Smooth muscle cell (in vitro differentiated cells): Measurements from ENCODE around the gene SUCO. TPM values are rescaled to one million over a fixed set of nuclear protein-coding genes. Genes with fewer than 3 reads are reported as not detected.

Experiments
- DNase-seq: peaks from one replicate; lab custom pipeline; 2025; ENCODE audit not compliant: unreplicated experiment; lab: John Stamatoyannopoulos, UW
- H2AFZ ChIP-seq: fragments of 200-600 bp; sonication (generic); 2 replicates; pipeline ENCODE4 v1.6.0; 2016; ENCODE audit warnings: antibody characterized with exemption, low read depth, mild to moderate bottlenecking
- H3F3A ChIP-seq: fragments of 200-600 bp; sonication (generic); 2 replicates; pipeline ENCODE4 v1.6.0; 2017; ENCODE audit warnings: antibody characterized with exemption, low read depth
- H3K27ac ChIP-seq: fragments of 200-600 bp; sonication (generic); 2 replicates; pipeline ENCODE4 v1.5.1; 2016; ENCODE audit warnings: low read depth, mild to moderate bottlenecking
- H3K27me3 ChIP-seq: fragments of 200-600 bp; sonication (generic); 2 replicates; pipeline ENCODE4 v1.6.1; 2016; ENCODE audit warnings: low read depth, mild to moderate bottlenecking
- H3K36me3 ChIP-seq: fragments of 200-600 bp; sonication (generic); 2 replicates; pipeline ENCODE4 v1.5.1; 2016; ENCODE audit warnings: low read depth
- H3K4me1 ChIP-seq: fragments of 200-600 bp; sonication (generic); 2 replicates; pipeline ENCODE4 v1.5.1; 2016; ENCODE audit warnings: low read depth
- H3K4me2 ChIP-seq: fragments of 200-600 bp; sonication (generic); 2 replicates; pipeline ENCODE4 v1.6.0; 2016; ENCODE audit warnings: mild to moderate bottlenecking
- H3K4me3 ChIP-seq: fragments of 200-600 bp; sonication (generic); 2 replicates; pipeline ENCODE4 v1.5.1; 2016; ENCODE audit warnings: mild to moderate bottlenecking
- H3K79me2 ChIP-seq: fragments of 200-600 bp; sonication (generic); 2 replicates; pipeline ENCODE4 v1.6.0; 2016; ENCODE audit warnings: low read depth, mild to moderate bottlenecking
- H3K9ac ChIP-seq: fragments of 200-600 bp; sonication (generic); 2 replicates; pipeline ENCODE4 v1.6.0; 2016; ENCODE audit warnings: low read depth
- H3K9me3 ChIP-seq: fragments of 200-600 bp; sonication (generic); replicated peaks from 2 replicates; pipeline ENCODE4 v1.5.1; 2016; ENCODE audit warnings: low read depth
- H4K20me1 ChIP-seq: fragments of 200-600 bp; sonication (generic); 2 replicates; pipeline ENCODE4 v1.6.0; 2016; ENCODE audit warnings: low read depth
- WGBS: methylation state at CpG from one replicate; pipeline ENCODE4 v1.1.7; 2016; ENCODE audit warnings: low lambda C conversion rate; 5-methylcytosine and 5-hydroxymethylcytosine counted together
- polyA plus RNA-seq: library from polyadenylated mRNA; unstranded; fragments of >200 nt; fragmentation: Nextera tagmentation; extraction: Ambion mirVana; gene quantifications from 2 replicates; pipeline ENCODE4 v1.2.1, GENCODE V29; 2016
- total RNA-seq: library from RNA; depleted of rRNA; stranded (reverse); fragments of >200 nt; gene quantifications from 2 replicates; pipeline ENCODE4 v1.2.3, GENCODE V29; 2014
- TF ChIP-seq, protein P1 (sequence below): fragments of 200-600 bp; sonication (generic); IDR thresholded peaks from 2 replicates; pipeline ENCODE4 v1.5.1; 2017; ENCODE audit warnings: borderline replicate concordance, mild to moderate bottlenecking, antibody characterized with exemption; ENCODE audit not compliant: insufficient read depth, poor library complexity, severe bottlenecking

SUCO gene
- total and polyA plus RNA-seq, 2 experiments from 2014 or later: 16.9 to 96.7 TPM

DNA sequence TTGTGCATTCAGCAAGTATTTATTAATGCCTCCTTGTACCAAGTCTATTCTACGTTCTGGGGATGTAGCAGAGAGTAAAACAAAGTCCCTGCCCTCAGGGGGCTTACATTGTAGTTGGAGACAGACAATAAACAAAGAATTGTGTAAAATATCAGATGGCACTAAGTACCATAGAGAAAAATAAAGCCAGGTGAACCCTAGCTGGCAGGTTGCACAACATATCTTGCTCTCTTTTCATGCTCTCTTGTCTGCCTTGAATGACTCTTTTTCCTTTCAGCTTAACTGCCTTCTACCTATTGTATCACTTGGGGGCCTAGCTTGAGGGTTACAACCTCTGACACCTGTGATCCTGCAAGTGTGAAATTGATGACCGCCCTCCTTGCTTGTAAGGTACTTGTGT is 105.3 kb downstream of the SUCO start:
- Histone ChIP-seq H3K79me2 (no peaks in the 10 kb centered on the region), H3K9ac (peak overlapping the region; percentile 58), H3K4me2 (peak overlapping the region; percentile 64), H3F3A (peaks cover 22% of the 10 kb centered on the region), H3K9me3 (no peaks in the 10 kb centered on the region), H4K20me1 (no peaks in the 10 kb centered on the region), H3K27me3 (no peaks in the 10 kb centered on the region), H3K27ac (peak overlapping the region; percentile 96), H3K36me3 (no peaks in the 10 kb centered on the region), H3K4me3 (no peak overlapping the region), H2AFZ (no peak overlapping the region), H3K4me1 (no peaks in the 10 kb centered on the region)
- 86% methylated on average over 2 of the region's 2 CpGs for WGBS
- no peak for DNase-seq
- TF ChIP-seq, protein P1, sequence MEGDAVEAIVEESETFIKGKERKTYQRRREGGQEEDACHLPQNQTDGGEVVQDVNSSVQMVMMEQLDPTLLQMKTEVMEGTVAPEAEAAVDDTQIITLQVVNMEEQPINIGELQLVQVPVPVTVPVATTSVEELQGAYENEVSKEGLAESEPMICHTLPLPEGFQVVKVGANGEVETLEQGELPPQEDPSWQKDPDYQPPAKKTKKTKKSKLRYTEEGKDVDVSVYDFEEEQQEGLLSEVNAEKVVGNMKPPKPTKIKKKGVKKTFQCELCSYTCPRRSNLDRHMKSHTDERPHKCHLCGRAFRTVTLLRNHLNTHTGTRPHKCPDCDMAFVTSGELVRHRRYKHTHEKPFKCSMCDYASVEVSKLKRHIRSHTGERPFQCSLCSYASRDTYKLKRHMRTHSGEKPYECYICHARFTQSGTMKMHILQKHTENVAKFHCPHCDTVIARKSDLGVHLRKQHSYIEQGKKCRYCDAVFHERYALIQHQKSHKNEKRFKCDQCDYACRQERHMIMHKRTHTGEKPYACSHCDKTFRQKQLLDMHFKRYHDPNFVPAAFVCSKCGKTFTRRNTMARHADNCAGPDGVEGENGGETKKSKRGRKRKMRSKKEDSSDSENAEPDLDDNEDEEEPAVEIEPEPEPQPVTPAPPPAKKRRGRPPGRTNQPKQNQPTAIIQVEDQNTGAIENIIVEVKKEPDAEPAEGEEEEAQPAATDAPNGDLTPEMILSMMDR: no peak

DNA sequence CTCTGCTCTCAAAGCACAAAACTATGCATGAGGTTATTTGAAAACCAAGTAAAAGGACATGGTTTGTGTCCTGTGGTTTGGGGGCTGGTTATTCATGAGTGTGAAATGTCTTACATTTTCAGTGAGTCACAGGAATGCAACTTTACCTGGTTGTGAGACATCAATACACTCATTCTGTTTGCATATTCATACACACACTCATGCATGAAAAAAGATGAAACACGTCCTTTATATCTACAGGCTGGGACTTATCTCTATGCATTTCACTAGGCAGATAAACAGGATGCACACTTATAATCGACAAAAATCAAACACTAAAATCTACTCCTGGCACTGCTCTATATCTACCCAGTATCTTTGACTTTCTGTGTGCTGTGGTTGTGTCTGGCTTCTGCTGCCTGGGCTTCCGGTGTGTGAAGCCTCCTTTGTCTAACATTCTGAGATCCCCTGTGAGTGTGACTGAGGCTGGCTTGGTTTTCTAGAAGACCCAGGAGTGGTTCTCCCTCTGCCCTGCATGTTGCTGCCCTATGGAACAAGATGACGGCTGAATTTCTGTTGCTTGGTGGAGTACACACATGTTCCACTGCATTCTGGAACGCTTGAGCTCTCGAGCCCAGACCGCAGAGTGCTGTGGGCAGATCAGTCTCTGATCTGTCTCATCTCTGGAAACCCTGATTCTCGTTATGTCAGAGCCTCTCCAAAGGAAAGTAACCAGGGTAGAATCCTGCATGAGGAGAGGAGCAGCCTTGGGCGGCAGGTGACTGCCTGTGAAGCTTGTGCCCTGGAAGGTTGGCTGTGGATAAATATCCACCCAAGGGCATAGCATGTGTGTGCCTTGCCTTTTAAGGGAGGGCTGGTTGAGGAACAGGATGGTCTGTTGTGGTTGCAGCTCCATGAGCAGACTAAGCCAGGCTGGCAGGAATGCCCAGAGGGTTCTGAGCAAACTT is 106.2 kb downstream of the SUCO start:
- Histone ChIP-seq H3K9ac (peak overlapping the region; percentile 93), H3K4me1 (no peaks in the 10 kb centered on the region), H3K27ac (peak overlapping the region; percentile 96), H3K9me3 (no peaks in the 10 kb centered on the region), H3K4me2 (peak overlapping the region; percentile 64), H2AFZ (no peak overlapping the region), H3K79me2 (no peaks in the 10 kb centered on the region), H3K4me3 (no peak overlapping the region), H3K27me3 (no peaks in the 10 kb centered on the region), H3K36me3 (no peaks in the 10 kb centered on the region), H3F3A (peaks cover 22% of the 10 kb centered on the region), H4K20me1 (no peaks in the 10 kb centered on the region)
- no peak for DNase-seq
- TF ChIP-seq, protein P1: no peak
- 22% methylated on average over 9 of the region's 9 CpGs for WGBS

DNA sequence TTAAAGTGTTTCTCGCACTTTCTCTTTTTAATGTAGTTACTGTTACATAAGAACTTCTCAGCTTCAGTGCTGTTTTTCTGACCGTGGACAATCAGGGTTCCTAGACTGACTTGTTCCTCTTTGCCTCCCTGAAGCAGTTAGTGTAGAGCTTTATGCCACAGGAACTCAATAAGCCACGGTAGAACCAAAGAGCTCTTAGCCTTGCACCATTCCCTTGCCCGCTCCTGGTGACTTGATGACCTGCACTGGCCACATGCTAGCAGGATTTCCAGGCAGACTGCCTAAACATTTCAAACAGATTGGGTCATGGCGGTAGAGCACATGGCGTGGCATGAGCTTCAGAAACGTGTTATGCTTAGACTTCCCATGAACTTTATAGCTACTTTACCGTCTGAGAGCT is 107.2 kb downstream of the SUCO start:
- no peaks in the 10 kb centered on the region for H4K20me1 ChIP-seq
- no peak overlapping the region for H3K4me3 ChIP-seq
- no peaks in the 10 kb centered on the region for H3K79me2 ChIP-seq
- no peak for DNase-seq
- H2AFZ ChIP-seq: no peak overlapping the region
- H3K27ac ChIP-seq: peak overlapping the region; percentile 96
- no peaks in the 10 kb centered on the region for H3K27me3 ChIP-seq
- no peaks in the 10 kb centered on the region for H3K4me1 ChIP-seq
- H3F3A ChIP-seq: peaks cover 22% of the 10 kb centered on the region
- H3K9ac ChIP-seq: no peak overlapping the region
- H3K4me2 ChIP-seq: peak overlapping the region; percentile 61
- 89% methylated on average over 8 of the region's 8 CpGs for WGBS
- H3K36me3 ChIP-seq: no peaks in the 10 kb centered on the region
- TF ChIP-seq, protein P1: no peak
- no peaks in the 10 kb centered on the region for H3K9me3 ChIP-seq

DNA sequence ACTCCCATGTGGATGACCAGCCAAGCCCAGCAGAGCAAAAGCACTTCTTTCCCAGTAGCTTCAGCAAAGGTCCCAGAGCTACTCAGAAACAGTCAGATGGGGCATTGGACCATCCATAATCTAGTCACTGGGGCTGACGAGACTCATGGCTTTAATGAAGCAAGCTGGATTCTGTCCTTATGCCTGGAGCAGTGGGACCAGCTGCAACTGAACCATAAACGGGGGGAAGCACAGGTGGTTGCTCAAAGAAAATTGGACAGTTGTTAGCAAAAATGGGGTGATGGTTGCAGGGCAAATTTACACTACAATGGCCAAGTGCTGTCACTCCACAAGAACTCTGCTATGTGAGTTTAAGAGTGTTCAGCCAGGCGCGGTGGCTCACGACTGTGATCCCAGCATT is 108.5 kb downstream of the SUCO start:
- H3K4me2 ChIP-seq: no peak overlapping the region
- no peak for DNase-seq
- no peaks in the 10 kb centered on the region for H3K79me2 ChIP-seq
- TF ChIP-seq, protein P1: no peak
- H3K36me3 ChIP-seq: no peaks in the 10 kb centered on the region
- H3K9ac ChIP-seq: no peak overlapping the region
- no peaks in the 10 kb centered on the region for H3K4me1 ChIP-seq
- H4K20me1 ChIP-seq: no peaks in the 10 kb centered on the region
- no peak overlapping the region for H2AFZ ChIP-seq
- H3K4me3 ChIP-seq: no peak overlapping the region
- no peaks in the 10 kb centered on the region for H3K9me3 ChIP-seq
- no peaks in the 10 kb centered on the region for H3K27me3 ChIP-seq
- no peak overlapping the region for H3K27ac ChIP-seq
- H3F3A ChIP-seq: peaks cover 22% of the 10 kb centered on the region
- WGBS: 89% methylated on average over 5 of the region's 5 CpGs
